Retina (tissue), 1 donor: ENCODE data around the gene ARFGAP3.

Experiments
- DNase-seq: peaks from one replicate; pipeline ENCODE4 v3.0.0-alpha.2; 2016

ARFGAP3 gene

DNA sequence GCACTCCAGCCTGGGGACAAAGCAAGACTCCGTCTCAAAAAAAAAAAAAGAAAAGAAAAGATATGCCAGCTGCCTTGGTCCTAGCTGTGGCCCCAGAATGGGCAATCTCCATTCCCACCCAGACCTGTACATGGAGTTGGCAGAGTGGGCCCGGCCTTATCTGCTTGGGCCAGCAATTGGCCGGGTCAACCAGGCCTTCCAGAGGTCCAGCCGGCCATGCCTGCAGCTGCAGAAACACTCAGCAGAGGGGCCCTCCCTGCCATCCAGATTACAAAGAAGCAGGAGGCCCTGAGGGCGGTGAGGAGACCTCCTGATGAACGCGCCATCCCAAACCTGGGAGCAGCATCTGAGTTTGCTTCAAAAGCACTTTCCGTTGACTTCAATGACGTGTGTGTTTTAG is 26.9 kb upstream of the ARFGAP3 start:
- DNase-seq = no peak

DNA sequence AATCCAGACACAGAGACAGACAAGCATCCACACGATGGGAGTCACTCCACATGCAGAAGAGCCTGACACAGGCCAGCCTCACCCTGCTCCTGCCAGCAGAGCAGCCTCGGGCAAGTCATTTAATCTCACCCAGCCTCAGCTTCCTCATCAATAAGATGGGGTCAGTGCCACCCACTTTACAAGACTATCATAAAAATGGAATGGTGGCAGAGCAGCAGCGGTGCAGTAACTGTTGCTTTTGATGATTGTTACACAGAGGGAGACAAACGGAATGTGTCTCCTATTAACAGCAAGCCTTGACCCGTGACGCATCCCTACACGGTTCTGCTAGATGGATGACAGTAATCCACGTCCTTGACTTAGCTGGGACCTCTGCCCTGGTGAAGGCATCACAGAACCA is 26.0 kb upstream of the ARFGAP3 start:
- DNase-seq = no peak

DNA sequence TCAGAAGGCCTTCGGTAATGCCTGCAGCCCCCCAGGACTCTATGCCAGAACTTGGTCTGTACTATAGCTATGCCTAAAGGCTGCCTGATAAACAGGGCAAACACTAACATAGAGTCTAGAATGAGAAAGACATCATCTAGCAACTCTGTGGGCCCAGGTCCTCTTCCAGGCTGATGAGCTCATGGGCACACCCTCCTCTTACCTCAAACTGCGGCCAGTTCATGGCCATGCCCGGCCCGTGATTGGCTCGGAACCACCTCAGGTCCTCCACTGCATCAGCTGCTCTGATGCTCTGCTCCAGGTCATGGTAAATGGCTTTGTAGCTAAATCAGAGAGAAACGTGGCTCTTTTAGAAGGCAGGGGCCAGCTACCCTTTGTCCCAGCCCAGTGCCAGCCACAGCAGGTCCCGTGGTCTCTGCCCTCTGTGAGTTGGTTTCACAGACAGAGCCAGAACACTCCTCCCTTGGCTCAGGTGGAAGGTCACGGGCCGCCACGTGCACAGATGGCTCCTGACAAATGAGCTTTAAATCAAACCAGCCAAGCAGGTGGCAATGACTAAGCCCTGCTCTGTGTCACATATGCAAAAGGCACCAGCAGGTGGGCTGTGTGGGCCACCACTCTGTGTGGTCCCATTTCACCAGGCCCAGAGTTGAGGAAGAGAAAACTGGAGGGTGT is 25.0 kb upstream of the ARFGAP3 start:
- DNase-seq = no peak

DNA sequence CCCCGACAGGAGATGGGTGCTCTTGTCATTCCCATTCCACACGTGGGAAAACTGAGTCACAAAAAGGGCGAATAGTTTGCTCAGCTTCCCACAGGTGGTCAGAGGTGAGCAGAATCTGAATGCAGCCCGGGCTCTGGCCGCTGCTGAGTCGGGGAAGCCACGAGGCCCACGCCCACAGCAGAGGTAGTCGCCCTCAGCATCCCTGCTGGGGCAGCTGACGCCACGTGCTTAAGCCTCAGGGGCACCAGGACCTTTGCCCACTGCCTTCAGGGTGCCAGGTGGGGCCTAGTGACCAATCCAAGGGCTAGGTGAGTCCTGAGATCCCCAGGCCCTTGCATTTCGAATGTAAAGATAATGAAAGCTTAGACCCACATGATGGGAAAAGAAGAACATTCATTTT is 24.2 kb upstream of the ARFGAP3 start:
- no peak for DNase-seq

DNA sequence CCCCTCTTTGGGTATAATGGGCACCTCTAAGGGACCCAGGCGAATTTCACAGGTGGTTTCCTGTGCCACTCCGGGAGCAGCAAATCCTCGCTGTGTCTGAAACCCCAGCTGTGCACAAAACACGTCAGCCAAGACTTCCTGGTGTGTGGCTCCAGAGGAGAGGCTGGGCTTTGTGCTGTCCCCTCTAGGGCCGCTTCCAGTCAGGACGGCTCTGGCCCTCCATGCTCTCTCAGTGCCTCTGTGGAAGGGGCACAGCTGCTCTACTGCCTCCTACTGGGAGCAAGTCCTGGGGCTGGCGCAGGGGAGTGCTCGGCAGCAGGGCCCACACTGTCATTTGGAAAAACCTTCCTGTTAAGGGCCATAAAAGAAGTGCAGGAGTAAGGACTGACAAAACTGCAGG is 23.7 kb upstream of the ARFGAP3 start:
- DNase-seq = no peak

DNA sequence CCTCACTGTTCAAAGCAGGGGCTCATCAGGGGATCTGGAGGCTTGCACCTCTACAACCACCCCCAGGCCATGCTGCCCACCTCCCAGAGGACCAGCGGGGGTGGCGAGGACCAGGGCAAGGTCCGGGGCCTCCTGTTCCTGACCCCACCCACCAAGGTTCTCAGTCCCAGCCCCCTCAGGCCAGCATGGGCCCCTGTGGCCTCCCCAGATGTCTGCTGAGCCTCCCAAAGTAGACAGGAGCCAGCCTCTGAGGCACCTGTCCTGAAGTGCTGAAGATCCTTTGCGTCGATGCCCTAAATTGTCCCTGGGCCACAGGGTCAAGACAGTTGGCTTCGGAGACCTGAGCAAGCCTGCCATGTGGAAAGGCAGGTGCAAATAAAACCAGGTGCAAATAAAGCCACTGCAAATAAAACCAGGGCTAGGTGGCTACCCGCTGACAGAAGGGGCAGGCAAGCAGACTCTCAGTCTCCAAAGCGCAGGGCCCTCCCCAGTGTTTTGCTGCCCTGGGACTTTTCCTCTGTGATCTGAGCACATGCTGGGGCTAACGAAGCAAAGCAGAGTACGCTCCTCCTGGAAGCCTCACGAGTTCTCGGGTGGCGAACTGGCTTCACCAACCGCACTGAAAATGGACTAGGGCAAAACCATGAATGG is 22.4 kb upstream of the ARFGAP3 start:
- no peak for DNase-seq

DNA sequence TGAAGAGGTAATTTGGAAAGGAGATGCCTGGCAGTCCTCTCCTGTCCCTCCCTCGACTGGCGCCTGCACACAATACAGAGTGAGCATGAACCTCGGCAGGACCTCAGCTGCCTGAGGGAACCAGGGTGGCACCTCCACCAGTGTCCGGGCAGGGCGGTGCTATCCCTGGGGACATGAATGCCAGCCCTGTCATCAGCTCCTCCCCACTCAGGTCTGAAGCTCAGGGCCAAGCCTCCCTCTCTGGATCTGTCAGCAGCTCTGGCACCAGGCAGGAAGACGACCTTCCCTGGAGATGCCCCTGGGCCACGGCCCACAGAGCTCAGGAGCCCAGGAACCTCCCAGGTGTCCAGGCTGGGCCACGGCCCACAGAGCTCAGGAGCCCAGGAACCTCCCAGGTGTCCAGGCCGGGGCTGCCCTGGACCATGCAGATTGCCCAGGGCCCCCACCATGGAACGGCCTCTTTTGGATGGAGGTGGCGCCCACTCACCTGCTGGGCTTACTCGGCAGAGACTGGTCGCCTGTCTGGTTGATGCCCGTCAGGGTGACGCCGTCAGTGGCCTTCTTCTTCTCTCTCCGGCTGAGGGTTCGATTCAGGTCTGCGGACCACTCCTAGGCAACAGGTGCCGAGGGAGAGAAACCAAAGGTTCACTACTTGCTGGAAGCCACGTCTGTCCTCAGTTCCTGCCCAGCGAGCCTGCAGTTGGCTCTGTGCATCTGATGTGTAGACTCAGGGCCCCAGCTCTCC is 21.7 kb upstream of the ARFGAP3 start:
- DNase-seq = no peak

DNA sequence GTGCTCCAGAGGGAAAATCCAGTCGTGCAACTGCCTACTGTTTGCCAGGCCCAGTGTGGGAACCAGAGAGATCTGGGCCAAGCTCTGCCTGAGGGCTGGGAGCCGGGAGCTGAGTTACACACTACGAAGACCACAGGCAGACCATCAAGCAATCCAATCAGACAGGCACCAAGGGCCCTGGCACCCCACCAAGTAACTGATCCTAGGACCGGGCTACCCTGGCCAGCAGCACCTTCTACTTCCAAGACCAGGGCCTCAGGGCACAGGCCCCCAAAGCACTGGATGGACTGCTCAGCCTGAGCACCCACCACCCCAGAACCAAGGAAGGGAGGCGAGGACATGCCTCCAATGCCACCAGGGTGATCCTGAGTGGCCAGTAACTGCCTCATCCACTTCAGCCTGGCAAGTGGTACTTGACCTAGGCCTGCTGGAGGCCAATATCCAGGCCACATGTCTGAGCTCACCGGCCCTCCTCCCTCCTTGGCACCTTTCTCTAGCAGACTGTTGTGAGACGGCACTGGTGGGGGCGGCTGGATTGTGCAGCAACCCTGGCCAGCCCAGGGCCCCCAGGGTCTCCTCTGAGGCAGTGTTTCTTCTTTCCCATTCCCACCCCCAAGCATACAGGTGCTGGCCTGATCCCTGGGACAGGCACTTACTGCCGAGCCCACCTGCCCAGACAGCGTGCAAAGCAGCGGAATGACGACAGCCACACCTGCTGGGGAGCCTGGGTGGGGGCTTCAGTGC is 20.7 kb upstream of the ARFGAP3 start:
- DNase-seq = no peak

DNA sequence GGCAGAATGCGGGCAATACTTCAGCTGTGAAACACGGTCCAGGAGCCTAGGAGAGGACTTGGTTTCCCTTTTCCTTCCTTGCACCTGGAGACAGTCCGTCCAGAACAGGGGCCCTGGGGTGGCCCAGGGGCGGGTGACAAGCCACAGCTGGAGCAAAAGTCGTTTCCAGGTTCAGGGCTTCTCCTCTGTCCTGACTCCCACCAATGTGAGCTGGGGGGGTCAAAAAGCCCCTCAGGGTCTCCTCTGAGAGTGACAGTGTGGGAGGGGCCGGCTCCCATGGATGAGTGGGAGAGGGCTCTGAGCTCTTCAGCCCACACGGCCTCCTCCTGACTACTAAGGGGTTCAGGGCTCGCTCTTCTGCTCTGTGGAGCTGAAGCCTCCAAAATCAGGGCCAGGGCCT is 20.1 kb upstream of the ARFGAP3 start:
- DNase-seq = no peak

DNA sequence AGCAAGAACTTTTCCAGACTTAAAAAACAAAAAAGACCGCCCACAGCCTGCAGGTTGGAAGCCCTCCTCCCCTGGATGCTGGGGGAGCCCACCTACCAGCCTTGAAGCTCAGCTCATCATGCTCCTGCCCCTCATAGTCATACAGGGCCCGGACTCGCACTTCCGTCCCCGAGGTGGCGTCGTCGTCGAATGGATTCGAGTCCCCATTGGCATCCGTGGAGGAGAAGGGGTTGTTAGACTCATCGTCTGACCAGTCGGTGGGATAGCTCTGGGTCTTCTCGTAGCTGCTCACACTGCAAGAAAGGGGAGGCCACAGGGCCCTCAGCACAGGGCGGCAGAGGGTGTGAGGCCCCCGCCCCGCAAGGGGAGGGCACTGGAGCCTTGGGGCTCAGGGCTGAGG is 19.0 kb upstream of the ARFGAP3 start:
- no peak for DNase-seq

DNA sequence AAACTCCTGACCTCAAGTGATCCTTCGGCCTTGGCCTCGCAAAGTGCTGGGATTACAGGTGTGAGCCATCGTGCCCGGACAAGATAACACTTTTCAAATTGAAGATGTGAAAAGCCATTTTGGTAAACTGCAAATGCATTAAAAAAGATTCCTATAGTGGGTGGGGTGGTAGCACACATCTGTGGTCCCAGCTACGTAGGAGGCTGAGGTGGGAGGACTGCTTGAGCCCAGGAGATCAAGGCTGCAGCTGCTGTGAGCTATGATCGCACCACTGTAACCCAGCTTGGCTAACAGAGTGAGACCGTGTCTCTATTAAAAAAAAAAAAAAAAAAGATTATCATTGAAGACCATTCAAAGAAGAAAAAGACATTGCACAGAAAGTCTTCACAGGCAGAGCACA is 16.9 kb upstream of the ARFGAP3 start:
- DNase-seq = no peak

DNA sequence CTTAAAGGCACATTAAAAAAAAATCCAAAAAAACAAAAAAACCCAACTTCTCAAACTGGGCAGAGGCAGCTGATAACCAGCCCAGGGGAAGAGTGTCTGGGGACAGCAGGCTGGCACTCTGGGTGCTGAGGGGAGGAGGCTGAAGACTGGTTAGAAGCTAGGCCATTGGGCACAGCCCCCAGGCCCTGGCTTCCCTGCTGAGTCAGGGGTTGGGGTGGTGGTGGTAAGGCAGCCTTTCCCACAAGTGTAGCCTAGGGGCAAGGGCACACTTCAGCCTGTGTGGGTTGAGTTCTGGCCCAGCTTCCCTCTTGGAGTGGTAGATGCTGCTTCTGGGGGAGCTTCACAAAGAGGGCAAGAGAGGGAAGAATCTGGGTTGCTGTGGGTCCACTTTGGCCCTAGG is 16.3 kb upstream of the ARFGAP3 start:
- no peak for DNase-seq

DNA sequence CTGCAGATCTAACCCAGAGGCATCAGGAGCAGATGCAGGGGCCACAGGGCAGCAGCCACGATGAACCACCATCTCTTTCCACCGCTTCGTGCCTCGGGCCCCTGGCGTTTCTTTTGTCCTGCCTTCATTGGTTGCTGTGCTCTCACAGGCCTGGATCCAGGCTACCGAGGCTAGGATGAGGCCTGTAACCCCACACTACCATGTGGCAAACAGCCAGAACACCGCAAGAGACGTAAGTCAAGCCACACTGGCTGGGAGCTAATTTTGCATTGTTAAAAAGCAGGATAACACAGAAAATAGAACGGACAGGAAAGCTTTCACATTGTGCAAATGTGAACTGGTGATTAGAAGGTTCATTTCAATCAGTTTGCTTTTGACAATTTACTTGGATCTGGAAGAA is 15.7 kb upstream of the ARFGAP3 start:
- no peak for DNase-seq

DNA sequence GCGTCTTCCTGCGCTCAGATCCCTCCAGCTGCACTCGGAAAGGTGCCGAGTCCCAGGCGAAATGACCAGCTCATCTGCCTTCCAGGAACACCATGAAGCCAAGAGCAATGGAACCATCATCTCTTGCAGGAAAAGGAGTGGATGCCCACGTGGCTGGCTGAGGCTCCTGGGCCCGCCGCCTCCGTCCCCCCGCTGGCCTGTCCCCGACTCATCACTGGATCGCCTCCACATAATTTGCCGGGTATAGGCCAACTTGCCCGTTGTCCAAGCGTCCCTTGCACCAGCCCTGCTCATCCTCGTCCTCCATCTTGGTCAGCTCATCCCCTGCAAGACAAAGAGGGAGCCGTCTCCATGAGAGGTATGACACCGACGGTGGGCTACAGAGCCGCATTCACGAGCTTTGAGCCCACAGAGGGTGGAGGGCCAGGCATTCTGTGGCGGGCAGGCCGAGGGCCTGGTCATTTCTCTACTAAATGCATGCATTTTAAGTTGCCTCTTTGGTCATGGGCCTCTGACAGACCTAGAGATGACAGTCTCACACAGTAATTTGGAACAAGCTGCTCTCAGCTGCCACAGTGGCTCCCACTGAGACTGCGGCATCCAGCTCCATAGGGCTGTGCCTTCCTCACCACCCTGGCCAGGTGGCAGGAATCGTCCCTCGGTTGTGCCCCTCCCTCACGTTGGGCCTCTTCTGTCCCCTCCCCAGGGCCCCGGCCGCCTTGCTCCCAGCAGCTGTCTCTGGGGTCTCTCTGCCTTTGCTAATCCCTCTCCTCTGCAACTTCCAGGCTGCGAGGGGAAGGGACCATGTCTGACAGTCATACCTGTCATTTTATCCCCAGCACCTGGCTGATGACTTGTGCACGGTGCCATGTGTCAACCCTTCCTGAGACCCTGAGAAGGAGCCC is 14.3 kb upstream of the ARFGAP3 start:
- DNase-seq = no peak

DNA sequence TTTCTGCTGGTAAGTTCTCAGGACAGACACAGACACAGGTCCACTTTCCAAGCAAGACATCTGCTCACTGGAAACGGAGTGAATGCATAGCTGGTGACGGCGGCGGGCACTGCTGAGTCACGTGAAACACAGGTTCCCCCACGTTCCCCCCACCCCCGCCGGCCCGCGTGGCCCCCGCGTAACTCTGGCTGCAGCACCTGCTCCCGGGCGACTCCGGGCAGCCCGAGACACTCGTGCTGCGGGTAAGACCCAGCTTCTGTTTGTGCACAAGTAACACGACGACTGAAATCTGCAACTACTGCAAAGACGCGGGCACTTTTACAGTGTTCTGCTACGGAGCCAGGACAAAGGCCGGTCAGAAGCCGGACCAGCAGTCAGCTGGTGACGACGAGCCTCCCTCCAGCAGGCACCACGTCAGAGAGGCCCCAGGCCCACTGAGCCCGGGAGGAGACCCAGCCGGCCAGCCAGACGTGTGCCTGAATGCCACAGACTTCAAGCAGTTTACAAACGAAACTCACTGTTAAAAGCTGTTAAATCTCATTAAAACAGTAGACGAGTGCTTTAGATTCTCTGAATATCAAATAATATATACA is 12.9 kb upstream of the ARFGAP3 start:
- no peak for DNase-seq

DNA sequence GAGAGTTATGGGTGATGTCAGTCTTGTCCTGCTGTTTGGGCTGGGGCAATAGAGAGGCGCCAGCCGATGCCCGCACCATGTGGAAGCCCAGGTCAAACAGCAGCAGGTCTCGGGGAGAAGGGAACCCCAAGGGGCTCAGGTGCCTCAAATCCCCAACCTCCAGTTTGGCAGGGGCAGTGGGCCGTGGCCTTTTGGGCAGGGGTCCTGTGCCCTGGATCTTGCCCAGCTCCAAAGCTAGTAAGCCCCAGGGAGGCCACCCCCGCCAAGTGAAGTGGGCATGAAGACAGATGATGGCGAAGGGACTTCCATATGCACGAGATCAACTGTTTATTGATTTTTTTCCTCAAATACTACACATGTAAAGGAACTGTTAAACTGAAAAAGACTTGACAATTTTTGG is 12.4 kb upstream of the ARFGAP3 start:
- DNase-seq = no peak

DNA sequence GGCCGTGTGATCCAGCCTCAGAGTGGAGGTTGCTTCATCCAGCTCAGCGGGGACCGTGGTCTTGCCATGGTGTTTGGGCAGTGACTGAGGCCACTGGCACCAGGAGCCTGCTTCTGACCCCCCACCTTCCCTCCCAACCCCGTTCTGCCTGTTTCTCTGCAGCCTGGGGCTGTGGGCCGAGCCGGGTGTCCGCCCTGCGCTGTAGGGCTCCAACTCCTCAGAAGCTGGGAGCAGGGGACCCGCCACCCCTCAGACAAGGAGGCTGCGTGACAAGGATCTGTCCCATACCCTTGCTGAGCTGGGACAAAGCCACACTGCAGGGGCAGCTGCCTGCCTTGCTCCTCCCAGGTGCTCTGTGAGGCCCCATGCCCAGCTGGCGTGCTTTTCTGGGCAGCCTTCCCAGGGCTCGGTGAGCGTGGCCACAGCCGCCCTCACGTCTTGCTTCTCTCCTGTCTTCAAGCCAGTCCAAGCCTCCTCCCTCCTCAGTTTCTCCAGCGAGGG is 11.7 kb upstream of the ARFGAP3 start:
- DNase-seq = no peak

DNA sequence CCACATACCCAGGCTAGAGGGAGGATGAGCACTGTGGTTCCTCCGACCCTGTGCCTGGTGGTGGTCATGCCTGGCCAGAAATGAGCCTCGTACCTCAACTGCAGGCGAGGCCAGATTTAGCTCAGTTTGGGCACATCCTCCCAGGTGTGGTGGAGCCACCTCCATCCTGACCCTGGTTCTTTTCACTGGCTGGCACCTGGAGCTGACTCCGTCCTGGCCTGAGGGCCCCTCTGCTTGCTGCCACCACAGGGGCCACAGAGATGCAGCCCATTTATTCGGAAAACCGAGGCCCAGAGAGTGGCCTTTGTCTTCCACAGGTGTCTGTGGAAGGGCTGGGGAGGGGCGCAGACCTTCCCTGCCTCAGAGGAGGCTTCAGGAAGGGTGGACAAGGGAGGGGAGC is 9.0 kb upstream of the ARFGAP3 start:
- DNase-seq = no peak

DNA sequence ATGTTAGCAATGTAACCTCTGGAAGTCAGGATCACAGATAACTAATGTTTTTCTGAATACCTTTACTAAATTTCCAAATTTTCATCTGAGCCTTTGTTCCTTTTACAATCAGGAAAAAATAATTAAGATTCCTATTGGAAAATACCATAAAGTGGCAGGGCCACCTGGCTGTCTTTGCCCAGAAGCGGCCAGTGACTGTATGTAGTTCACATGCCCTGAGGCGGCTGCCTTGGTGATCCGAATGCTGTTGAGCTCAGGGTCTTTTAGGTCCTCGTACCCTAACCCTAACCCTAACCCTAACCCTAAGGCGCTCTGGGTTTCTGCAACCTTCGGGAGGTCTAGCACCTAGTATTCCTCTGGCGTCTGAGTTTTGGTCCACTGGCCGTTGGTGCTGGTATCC is 8.5 kb upstream of the ARFGAP3 start:
- no peak for DNase-seq

DNA sequence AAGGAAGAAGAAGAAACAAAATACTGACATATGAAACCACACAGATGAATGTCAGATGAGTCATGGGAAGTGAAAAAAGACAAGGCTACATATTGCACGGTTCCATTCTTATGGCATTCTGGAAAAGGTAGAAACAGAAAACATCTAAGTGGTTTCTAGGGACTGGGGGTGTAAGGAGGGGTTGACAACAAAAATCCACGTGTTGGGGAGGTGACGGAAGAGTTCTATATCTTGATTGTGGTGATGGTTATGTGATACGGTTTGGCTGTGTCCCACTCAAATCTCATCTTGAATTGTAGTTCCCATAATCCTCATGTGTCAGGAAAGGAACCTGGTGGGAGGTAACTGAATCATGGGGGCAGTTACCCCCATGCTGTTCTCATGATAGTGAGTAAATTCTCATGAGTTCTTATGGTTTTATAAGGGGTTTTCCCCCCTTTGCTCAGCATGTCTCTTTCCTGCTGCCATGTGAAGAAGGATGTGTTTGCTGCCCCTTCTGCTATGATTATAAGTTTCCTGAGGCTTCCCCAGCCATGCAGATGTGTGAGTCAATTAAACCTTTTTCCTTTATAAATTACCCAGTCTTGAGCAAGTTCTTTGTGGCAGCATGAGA is 6.4 kb upstream of the ARFGAP3 start:
- DNase-seq = no peak

DNA sequence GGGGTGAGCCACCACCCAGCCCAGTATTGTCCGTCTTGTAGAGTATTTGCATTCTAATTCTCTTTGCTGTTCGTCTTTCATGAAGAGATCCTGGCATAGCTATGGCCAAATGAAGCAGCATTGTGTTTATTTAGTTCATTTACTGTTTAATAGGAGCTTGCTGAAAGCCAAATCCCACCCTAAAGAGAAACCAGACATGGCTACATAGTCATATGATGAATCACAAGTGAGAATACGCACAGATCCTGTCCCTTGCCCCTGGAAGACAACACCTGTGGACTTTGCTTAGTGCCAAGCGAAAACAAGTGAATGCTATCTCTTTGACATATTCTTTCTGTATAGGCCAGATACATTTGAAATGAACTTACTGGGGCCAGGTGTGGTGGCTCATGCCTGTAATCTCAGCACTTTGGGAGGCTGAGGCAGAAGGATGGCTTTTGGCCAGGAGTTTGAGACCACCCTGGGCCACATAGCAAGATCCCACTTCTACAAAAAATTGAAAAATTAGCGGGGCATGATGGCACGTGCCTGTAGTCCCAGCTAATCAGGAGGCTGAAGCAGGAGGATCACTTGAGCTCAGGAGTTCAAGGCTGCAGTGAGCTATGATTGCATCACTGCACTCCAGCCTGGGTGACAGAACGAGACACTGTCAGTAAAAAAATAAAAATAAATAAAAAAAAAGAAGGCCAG is 5.1 kb upstream of the ARFGAP3 start:
- DNase-seq = no peak
